OCI-LY1 (cell line): ENCODE measurements around the gene ZBTB20.

Source experiments
- H2AFZ ChIP-seq: fragments of 200-600 bp; sonication (generic), shearing (Covaris generic); 2 replicates; pipeline ENCODE4 v1.6.0; 2014; ENCODE audit warnings: antibody characterized with exemption, mild to moderate bottlenecking, low read length
- H3F3A ChIP-seq: fragments of 200-600 bp; sonication (generic), shearing (Covaris generic); 2 replicates; pipeline ENCODE4 v1.6.0; 2014; ENCODE audit warnings: mild to moderate bottlenecking, antibody characterized with exemption, low read length, moderate library complexity; ENCODE audit not compliant: insufficient read depth
- H3K27ac ChIP-seq: fragments of 200-600 bp; sonication (generic); 2 replicates; pipeline ENCODE4 v1.5.1; 2014; ENCODE audit warnings: low read length, mixed run types, mild to moderate bottlenecking, low read depth; ENCODE audit not compliant: poor library complexity, severe bottlenecking
- H3K27me3 ChIP-seq: fragments of 200-600 bp; sonication (generic); 2 replicates; pipeline ENCODE4 v1.6.0; 2014; ENCODE audit warnings: antibody characterized with exemption, mild to moderate bottlenecking, low read length, moderate library complexity; ENCODE audit not compliant: insufficient read depth
- H3K36me3 ChIP-seq: fragments of 200-600 bp; sonication (generic); 2 replicates; pipeline ENCODE4 v1.6.1; 2014; ENCODE audit warnings: mild to moderate bottlenecking, antibody characterized with exemption, low read length, moderate library complexity, mixed read lengths; ENCODE audit not compliant: insufficient read depth
- H3K4me1 ChIP-seq: fragments of 200-600 bp; sonication (generic); 2 replicates; pipeline ENCODE4 v1.5.1; 2014; ENCODE audit warnings: mild to moderate bottlenecking, low read length, moderate library complexity; ENCODE audit not compliant: insufficient read depth, severe bottlenecking
- H3K4me2 ChIP-seq: fragments of 200-600 bp; sonication (generic), shearing (Covaris generic); 2 replicates; pipeline ENCODE4 v1.6.1; 2014; ENCODE audit warnings: low read length
- H3K4me3 ChIP-seq: fragments of 200-600 bp; sonication (generic); 2 replicates; pipeline ENCODE4 v1.5.1; 2014; ENCODE audit warnings: low read length, low read depth, mild to moderate bottlenecking, mixed read lengths; ENCODE audit not compliant: poor library complexity, severe bottlenecking
- H3K79me2 ChIP-seq: fragments of 200-600 bp; shearing (Covaris generic); 2 replicates; pipeline ENCODE4 v1.6.1; 2016; ENCODE audit warnings: mixed run types, low read length, mixed read lengths; ENCODE audit not compliant: insufficient read depth
- H3K9ac ChIP-seq: fragments of 200-600 bp; sonication (generic), shearing (Covaris generic); 2 replicates; pipeline ENCODE4 v1.6.1; 2014; ENCODE audit warnings: mild to moderate bottlenecking, low read length, mixed read lengths
- H3K9me2 ChIP-seq: fragments of 200-600 bp; sonication (generic), shearing (Covaris generic); 2 replicates; pipeline ENCODE4 v1.6.1; 2014; ENCODE audit warnings: low read depth, mild to moderate bottlenecking, low read length, mixed read lengths
- H3K9me3 ChIP-seq: fragments of 200-600 bp; shearing (Covaris generic); 2 replicates; pipeline ENCODE4 v1.6.1; 2014; ENCODE audit warnings: low read length, mixed read lengths
- H4K20me1 ChIP-seq: fragments of 200-600 bp; sonication (generic), shearing (Covaris generic); 2 replicates; pipeline ENCODE4 v1.6.0; 2016; ENCODE audit warnings: mild to moderate bottlenecking, low read length; ENCODE audit not compliant: insufficient read depth
- CTCF ChIP-seq: fragments of 200-600 bp; sonication (generic), shearing (Covaris generic); IDR thresholded peaks from 2 replicates; pipeline ENCODE4 v1.5.1; 2017; ENCODE audit warnings: mild to moderate bottlenecking, antibody characterized with exemption, low read length, moderate library complexity, mixed read lengths
- EZH2 ChIP-seq: fragments of 200-600 bp; sonication (generic), shearing (Covaris generic); IDR thresholded peaks from 2 replicates; pipeline ENCODE4 v1.8.0; 2017; ENCODE audit warnings: borderline replicate concordance, mixed run types, mild to moderate bottlenecking, antibody characterized with exemption, low read length, moderate library complexity, mixed read lengths

ZBTB20 gene

GRCh38 chr3:114400371-114400770 is 746.7 kb downstream of the ZBTB20 start:
- Histone ChIP-seq H3K9ac (no peak overlapping the region), H3K4me1 (no peaks in the 10 kb centered on the region), H3F3A (no peaks in the 10 kb centered on the region), H4K20me1 (no peaks in the 10 kb centered on the region), H3K79me2 (no peaks in the 10 kb centered on the region), H3K9me2 (no peaks in the 10 kb centered on the region), H3K36me3 (no peaks in the 10 kb centered on the region), H3K4me2 (no peak overlapping the region), H3K27me3 (no peaks in the 10 kb centered on the region), H2AFZ (no peak overlapping the region), H3K4me3 (no peak overlapping the region), H3K27ac (no peak overlapping the region), H3K9me3 (no peaks in the 10 kb centered on the region)
- TF ChIP-seq EZH2 (no peak), CTCF (no peak)

GRCh38 chr3:114394551-114394950 is 752.5 kb downstream of the ZBTB20 start:
- H3K27ac ChIP-seq: no peak overlapping the region
- H3K4me3 ChIP-seq: no peak overlapping the region
- no peaks in the 10 kb centered on the region for H3K27me3 ChIP-seq
- H3K9me3 ChIP-seq: no peaks in the 10 kb centered on the region
- H3K79me2 ChIP-seq: no peaks in the 10 kb centered on the region
- no peaks in the 10 kb centered on the region for H3F3A ChIP-seq
- H3K9me2 ChIP-seq: no peaks in the 10 kb centered on the region
- TF ChIP-seq EZH2 (no peak), CTCF (no peak)
- H2AFZ ChIP-seq: no peak overlapping the region
- H3K4me1 ChIP-seq: no peaks in the 10 kb centered on the region
- H3K4me2 ChIP-seq: no peak overlapping the region
- H3K36me3 ChIP-seq: no peaks in the 10 kb centered on the region
- H3K9ac ChIP-seq: no peak overlapping the region
- H4K20me1 ChIP-seq: no peaks in the 10 kb centered on the region

- H2AFZ ChIP-seq: no peak overlapping the region
- H3F3A ChIP-seq: no peaks in the 10 kb centered on the region
- no peaks in the 10 kb centered on the region for H3K79me2 ChIP-seq
These were observed 753.6 kb downstream of the ZBTB20 start for GRCh38 chr3:114393367-114394072.

More at GRCh38 chr3:114393367-114394072, 753.6 kb downstream of the ZBTB20 start:
- H3K36me3 ChIP-seq: no peaks in the 10 kb centered on the region
- H4K20me1 ChIP-seq: no peaks in the 10 kb centered on the region
- no peak overlapping the region for H3K4me2 ChIP-seq
- no peak for TF ChIP-seq CTCF
- TF ChIP-seq EZH2: no peak
- H3K9me2 ChIP-seq: no peaks in the 10 kb centered on the region
- no peaks in the 10 kb centered on the region for H3K27me3 ChIP-seq
- H3K9me3 ChIP-seq: no peaks in the 10 kb centered on the region
- no peak overlapping the region for H3K4me3 ChIP-seq
- H3K27ac ChIP-seq: no peak overlapping the region
- no peak overlapping the region for H3K9ac ChIP-seq
- no peaks in the 10 kb centered on the region for H3K4me1 ChIP-seq
